Adrenal gland (tissue), 12 donors: ENCODE data around the gene SLC25A43. TPM values are rescaled to one million over a fixed set of nuclear protein-coding genes. Genes with fewer than 3 reads are reported as not detected.
A peak's percentile ranks its signal among the peaks of the same experiment; 100 is the strongest.
"Not testable (repeated sequence)": the region's sequence is repeated elsewhere in the genome, so short reads cannot be mapped to it uniquely, and the experiment has no call there.

Experiments used
- DNase-seq, 7 donors: peaks; one replicate each; pipeline ENCODE4 v3.0.0-alpha.2; 2019 to 2020
- H3K27ac ChIP-seq, 5 donors: fragments of 200-600 bp; sonication (generic) in 4 of 5; 1 replicate in 3 of 5; 2 replicates in 2 of 5; pipeline versions ENCODE4 v1.5.1 to v1.8.0; 2016 to 2020; ENCODE audit warnings: mild to moderate bottlenecking in 1 of 5
- H3K27me3 ChIP-seq: fragments of 200-600 bp; 2 replicates; pipeline ENCODE4 v1.8.0; 2021
- H3K36me3 ChIP-seq, 2 donors: fragments of 200-600 bp; replicated peaks in 1 of 2; 1 replicate in 1 of 2; 2 replicates in 1 of 2; pipeline versions ENCODE4 v1.5.1 to v1.8.0; 2018 to 2022
- H3K4me1 ChIP-seq, 2 donors: fragments of 200-600 bp; replicated peaks in 1 of 2; 1 replicate in 1 of 2; 2 replicates in 1 of 2; pipeline versions ENCODE4 v1.5.1 to v1.8.0; 2018 to 2021
- H3K4me3 ChIP-seq, 4 donors: fragments of 200-600 bp; sonication (generic) in 3 of 4; one replicate each; pipeline ENCODE4 v1.5.1; 2016 to 2018
- H3K9me3 ChIP-seq, 3 donors: fragments of 200-600 bp; sonication (generic) in 1 of 3; replicated peaks in 1 of 3; 1 replicate in 2 of 3; 2 replicates in 1 of 3; pipeline versions ENCODE4 v1.5.1 to v1.8.0; 2016 to 2021
- POLR2A ChIP-seq, 2 donors: fragments of 450-650 bp; IDR thresholded peaks; one replicate each; pipeline ENCODE4 v1.6.1; 2017; ENCODE audit warnings: antibody characterized with exemption in 2 of 2, mild to moderate bottlenecking in 2 of 2, moderate library complexity in 1 of 2
- WGBS, 4 donors: extraction: QIAGEN DNeasy Blood & Tissue Kit in 2 of 4; methylation state at CpG; one replicate each; pipeline versions ENCODE4 v1.1.5 to v1.1.7; 2013 to 2017; 5-methylcytosine and 5-hydroxymethylcytosine counted together
- intact Hi-C, 2 donors: fragments of 100-400 bp; cut with DNase I; formaldehyde crosslinking; loops; one replicate each; pipeline versions ENCODE4 v1.14.1 to v1.15.0; 2022 to 2023
- polyA plus RNA-seq, 3 donors: library from polyadenylated mRNA; stranded (reverse); fragments of 200-250 nt in 2 of 3; fragments of 350-450 nt in 1 of 3; fragmentation: Illumina TruSeq in 1 of 3; extraction: RNeasy Lipid Tissue Mini Kit (QIAGEN cat#74804) in 1 of 3; gene quantifications; one replicate each; pipeline ENCODE4 v1.2.3, GENCODE V29; 2013 to 2014
- total RNA-seq, 9 donors: library from RNA; depleted of rRNA in 4 of 9; stranded (reverse); fragments of >200 nt in 4 of 9; fragments of 120-200 nt in 1 of 9; fragmentation: NEBNext Ultra II Directional in 1 of 9; extraction: Animal tissue kit (Norgen Biotek cat#: 25700) in 1 of 9; gene quantifications; one replicate each; pipeline versions ENCODE4 v1.1.0 to v1.2.4, GENCODE V29; 2013 to 2023
- TF ChIP-seq, protein P1 (sequence below), 6 experiments: fragments of 450-650 bp in 4 of 6; fragments of 200-600 bp in 2 of 6; sonication (generic) in 1 of 6; IDR thresholded peaks; 1 replicate in 5 of 6; 2 replicates in 1 of 6; pipeline versions ENCODE4 v1.5.1 to v1.8.0; 2016 to 2021; ENCODE audit warnings: antibody characterized with exemption in 6 of 6, mild to moderate bottlenecking in 2 of 6, moderate library complexity in 1 of 6
- donor health status: healthy with polysubstance abuse.
- donor health status: Bipolar disorder and iron deficiency.
- donor health status: DM: yes; HTN: yes; CAD: no.
- donor health status: DM: no; HTN: no; CAD: no.
- donor health status: DM: no; HTN: no; CAD: no.
- donor health status: DM: yes; HTN: yes; CAD: no.

The SLC25A43 gene
- total and polyA plus RNA-seq, 12 donors: 0.72 to 10.2 (median 3.8) TPM

DNA sequence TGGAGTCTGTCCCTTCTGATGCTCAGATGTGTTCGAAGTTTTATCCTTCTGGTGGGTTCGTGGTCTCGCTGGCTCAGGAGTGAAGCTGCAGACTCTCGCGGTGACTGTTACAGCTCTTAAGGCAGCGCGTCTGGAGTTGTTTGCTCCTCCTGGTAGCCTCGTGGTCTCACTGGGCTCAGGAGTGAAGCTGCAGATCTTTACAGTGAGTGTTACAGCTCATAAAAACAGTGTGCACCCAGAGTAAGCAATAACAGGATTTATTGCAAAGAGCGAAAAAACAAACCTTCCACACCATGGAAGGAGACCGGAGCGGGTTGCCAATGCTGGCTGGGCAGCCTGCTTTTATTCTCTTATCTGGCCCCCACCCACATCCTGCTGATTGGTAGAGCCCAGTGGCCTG is 87.6 kb downstream of the SLC25A43 start:
- Histone ChIP-seq H3K27me3 (no peaks in the 10 kb centered on the region), H3K4me3 (no peak overlapping the region), H3K4me1 (peaks cover 4% of the 10 kb centered on the region in 2 donors), H3K9me3 (no peaks in the 10 kb centered on the region), H3K36me3 (no peaks in the 10 kb centered on the region), H3K27ac (no peak overlapping the region)
- 52 to 84% (median 75%) methylated on average over 3 to 11 of the region's 11 CpGs for WGBS, 4 donors
- peak in 1 of 7 donors; percentile 1 for DNase-seq
- intact Hi-C loops: no loop called here
- TF ChIP-seq, protein P1, sequence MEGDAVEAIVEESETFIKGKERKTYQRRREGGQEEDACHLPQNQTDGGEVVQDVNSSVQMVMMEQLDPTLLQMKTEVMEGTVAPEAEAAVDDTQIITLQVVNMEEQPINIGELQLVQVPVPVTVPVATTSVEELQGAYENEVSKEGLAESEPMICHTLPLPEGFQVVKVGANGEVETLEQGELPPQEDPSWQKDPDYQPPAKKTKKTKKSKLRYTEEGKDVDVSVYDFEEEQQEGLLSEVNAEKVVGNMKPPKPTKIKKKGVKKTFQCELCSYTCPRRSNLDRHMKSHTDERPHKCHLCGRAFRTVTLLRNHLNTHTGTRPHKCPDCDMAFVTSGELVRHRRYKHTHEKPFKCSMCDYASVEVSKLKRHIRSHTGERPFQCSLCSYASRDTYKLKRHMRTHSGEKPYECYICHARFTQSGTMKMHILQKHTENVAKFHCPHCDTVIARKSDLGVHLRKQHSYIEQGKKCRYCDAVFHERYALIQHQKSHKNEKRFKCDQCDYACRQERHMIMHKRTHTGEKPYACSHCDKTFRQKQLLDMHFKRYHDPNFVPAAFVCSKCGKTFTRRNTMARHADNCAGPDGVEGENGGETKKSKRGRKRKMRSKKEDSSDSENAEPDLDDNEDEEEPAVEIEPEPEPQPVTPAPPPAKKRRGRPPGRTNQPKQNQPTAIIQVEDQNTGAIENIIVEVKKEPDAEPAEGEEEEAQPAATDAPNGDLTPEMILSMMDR (IDR thresholded peaks at IDR 0.05): no peak
- no peak for TF ChIP-seq POLR2A (IDR thresholded peaks at IDR 0.05)

DNA sequence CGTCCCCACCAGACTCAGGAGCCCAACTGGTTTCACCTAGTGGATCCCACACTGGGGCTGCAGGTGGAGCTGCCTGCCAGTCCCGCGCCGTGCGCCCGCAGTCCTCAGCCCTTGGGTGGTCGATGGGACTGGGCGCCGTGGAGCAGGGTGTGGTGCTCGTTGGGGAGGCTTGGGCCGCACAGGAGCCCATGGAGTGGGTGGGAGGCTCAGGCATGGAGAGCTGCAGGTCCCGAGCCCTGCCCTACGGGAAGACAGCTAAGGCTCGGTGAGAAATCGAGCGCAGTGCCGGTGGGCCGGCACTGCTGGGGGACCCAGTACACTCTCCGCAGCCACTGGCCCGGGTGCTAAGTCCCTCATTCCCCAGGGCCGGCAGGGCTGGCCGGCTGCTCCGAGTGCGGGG is 88.6 kb downstream of the SLC25A43 start:
- intact Hi-C loops, H3K27ac ChIP-seq, H3K4me3 ChIP-seq, H3K4me1 ChIP-seq, H3K27me3 ChIP-seq, H3K9me3 ChIP-seq, H3K36me3 ChIP-seq: not testable (repeated sequence)
- peak in 1 of 7 donors; percentile 7 for DNase-seq
- WGBS, 4 donors: 60 to 90% (median 86%) methylated on average over 1 to 24 of the region's 24 CpGs

GRCh38 chrX:119488749-119489148 is 89.6 kb downstream of the SLC25A43 start:
- Histone ChIP-seq H3K9me3 (no peaks in the 10 kb centered on the region), H3K27me3 (peaks cover 7% of the 10 kb centered on the region), H3K36me3 (no peaks in the 10 kb centered on the region), H3K4me3 (no peak overlapping the region), H3K27ac (no peak overlapping the region), H3K4me1 (no peaks in the 10 kb centered on the region)
- 9 to 22% (median 14%) methylated on average over 8 of the region's 8 CpGs for WGBS, 4 donors
- intact Hi-C loops: no loop called here
- TF ChIP-seq POLR2A (IDR thresholded peaks at IDR 0.05): no peak
- TF ChIP-seq, protein P1 (IDR thresholded peaks at IDR 0.05): peak; percentile 52 to 70 (median 58)
- DNase-seq: peak; percentile 45 to 84 (median 70)

DNA sequence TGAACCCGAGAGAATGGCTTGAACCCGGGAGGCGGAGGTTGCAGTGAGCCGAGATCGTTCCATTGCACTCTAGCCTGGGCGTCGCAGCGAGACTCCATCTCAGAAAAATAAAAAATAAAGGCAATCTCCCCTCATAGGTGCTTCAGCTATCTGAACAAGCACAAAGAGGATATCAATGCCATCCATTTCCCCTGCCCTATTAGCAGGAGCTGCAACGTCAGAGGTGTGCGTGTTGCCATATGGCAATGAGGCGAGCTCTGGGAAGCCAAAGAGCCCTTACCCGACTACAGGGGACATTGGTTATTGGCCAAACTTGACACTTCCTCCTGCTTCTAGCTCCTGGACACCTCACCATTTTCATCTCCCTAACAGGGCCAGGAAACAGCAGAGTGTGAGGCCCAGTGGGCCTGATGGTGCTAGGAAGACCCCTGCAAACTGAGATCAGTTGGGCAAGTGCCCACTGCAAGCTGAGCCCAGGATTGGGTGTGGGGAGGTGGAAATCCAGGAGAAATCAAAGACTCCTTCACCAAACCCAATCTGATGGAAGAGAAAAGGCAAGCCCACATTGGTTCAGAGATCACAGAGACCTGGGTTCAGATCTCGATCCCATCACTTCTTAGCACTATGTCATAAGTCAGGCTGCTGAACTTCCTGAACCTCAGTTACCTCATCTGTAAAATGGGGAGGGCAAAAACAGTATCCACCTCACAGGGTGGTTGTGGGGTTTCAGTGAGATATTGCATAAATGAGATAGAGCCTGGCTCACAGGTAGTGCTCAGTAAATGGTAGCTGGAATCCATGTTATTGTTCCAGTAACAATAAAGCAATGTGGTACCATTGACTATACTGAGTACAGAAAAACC is 90.3 kb downstream of the SLC25A43 start:
- Histone ChIP-seq H3K9me3 (no peaks in the 10 kb centered on the region), H3K27ac (no peak overlapping the region), H3K4me1 (no peaks in the 10 kb centered on the region), H3K27me3 (peaks cover 7% of the 10 kb centered on the region), H3K36me3 (no peaks in the 10 kb centered on the region), H3K4me3 (no peak overlapping the region)
- intact Hi-C loops: no loop called here
- 71 to 77% (median 74%) methylated on average over 11 to 13 of the region's 13 CpGs for WGBS, 4 donors
- TF ChIP-seq, protein P1 (IDR thresholded peaks at IDR 0.05): no peak
- no peak for TF ChIP-seq POLR2A (IDR thresholded peaks at IDR 0.05)
- DNase-seq: no peak

GRCh38 chrX:119492463-119492862 is 93.3 kb downstream of the SLC25A43 start:
- H3K36me3 ChIP-seq: no peaks in the 10 kb centered on the region
- H3K27ac ChIP-seq: no peak overlapping the region
- peaks cover 11% of the 10 kb centered on the region for H3K27me3 ChIP-seq
- no peaks in the 10 kb centered on the region for H3K4me1 ChIP-seq
- WGBS, 4 donors: 76 to 90% (median 82%) methylated on average over 2 of the region's 2 CpGs; no CpG with 5 or more reads in 1 of the 4 donors
- TF ChIP-seq POLR2A (IDR thresholded peaks at IDR 0.05): no peak
- TF ChIP-seq, protein P1 (IDR thresholded peaks at IDR 0.05): no peak
- no peak overlapping the region for H3K4me3 ChIP-seq
- H3K9me3 ChIP-seq: no peaks in the 10 kb centered on the region
- intact Hi-C loops: no loop called here
- no peak for DNase-seq

GRCh38 chrX:119493851-119494495 is 94.8 kb downstream of the SLC25A43 start:
- H3K27ac ChIP-seq, intact Hi-C loops, DNase-seq, H3K4me3 ChIP-seq, H3K9me3 ChIP-seq, H3K36me3 ChIP-seq, H3K4me1 ChIP-seq: not testable (repeated sequence)
- peaks cover 11% of the 10 kb centered on the region for H3K27me3 ChIP-seq
- 79 to 92% (median 89%) methylated on average over 5 to 10 of the region's 10 CpGs for whole genome bisulfite sequencing, 4 donors
